ENCODE measurements around the gene DBH.

- TF ChIP-seq JUN (IDR thresholded peaks at IDR 0.05; ENCODE audit: borderline replicate concordance, insufficient read depth, insufficient read length, low read depth): no peak
- TF ChIP-seq POLR2A (IDR thresholded peaks at IDR 0.05; ENCODE audit: low read depth, low read length): no peak
- TF ChIP-seq, protein P1, sequence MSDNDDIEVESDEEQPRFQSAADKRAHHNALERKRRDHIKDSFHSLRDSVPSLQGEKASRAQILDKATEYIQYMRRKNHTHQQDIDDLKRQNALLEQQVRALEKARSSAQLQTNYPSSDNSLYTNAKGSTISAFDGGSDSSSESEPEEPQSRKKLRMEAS (IDR thresholded peaks at IDR 0.05; ENCODE audit: insufficient read depth, insufficient read length): no peak
Measured at GRCh38 chr9:133619791-133620190, 16.4 kb upstream of the DBH start.

Measured in endothelial cell of umbilical vein (primary cell).